ENCODE results near the gene MEGF10.

Gene MEGF10

GRCh38 chr5:127410959-127411358 is 120.4 kb downstream of the MEGF10 start:
- TF ChIP-seq POLR2A (IDR thresholded peaks at IDR 0.05; ENCODE audit: low read depth, low read length) = no peak
- DNase-seq (ENCODE audit: insufficient read length, low spot score) = no peak
- no peak for FAIRE-seq

DNA sequence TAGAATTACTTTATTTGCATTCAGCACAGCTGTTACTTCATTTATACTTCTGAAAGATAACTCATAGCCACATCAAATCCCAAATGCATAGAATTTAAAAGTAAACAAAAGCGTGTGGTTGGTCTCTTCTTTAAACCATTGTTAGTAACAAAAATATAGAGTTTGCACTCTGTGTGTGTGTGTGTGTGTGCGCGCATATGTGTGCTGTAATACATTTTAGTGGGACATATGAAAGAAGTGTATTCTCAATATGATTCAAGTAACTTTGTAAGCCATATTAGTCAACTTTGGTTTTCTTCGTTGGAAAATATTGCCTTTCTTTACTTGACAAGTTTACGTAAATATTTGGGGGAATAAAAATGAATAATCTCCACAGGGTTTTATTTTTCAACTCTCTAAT is 120.8 kb downstream of the MEGF10 start:
- FAIRE-seq (no peak), DNase-seq (ENCODE audit: insufficient read length, low spot score) (no peak)
- TF ChIP-seq POLR2A (IDR thresholded peaks at IDR 0.05; ENCODE audit: low read depth, low read length) = no peak

- DNase-seq (ENCODE audit: insufficient read length, low spot score) (no peak), FAIRE-seq (no peak)
- no peak for TF ChIP-seq POLR2A (IDR thresholded peaks at IDR 0.05; ENCODE audit: low read depth, low read length)
These were observed 122.1 kb downstream of the MEGF10 start for GRCh38 chr5:127412698-127413097.

- DNase-seq (ENCODE audit: insufficient read length, low spot score) (no peak), FAIRE-seq (no peak)
- no peak for TF ChIP-seq POLR2A (IDR thresholded peaks at IDR 0.05; ENCODE audit: low read depth, low read length)
These were observed 124.4 kb downstream of the MEGF10 start for GRCh38 chr5:127415034-127415433.

GRCh38 chr5:127416906-127417305 is 126.3 kb downstream of the MEGF10 start:
- TF ChIP-seq POLR2A (IDR thresholded peaks at IDR 0.05; ENCODE audit: low read depth, low read length) = no peak
- DNase-seq (ENCODE audit: insufficient read length, low spot score) (no peak), FAIRE-seq (no peak)

- FAIRE-seq (no peak), DNase-seq (ENCODE audit: insufficient read length, low spot score) (no peak)
- TF ChIP-seq POLR2A (IDR thresholded peaks at IDR 0.05; ENCODE audit: low read depth, low read length) = no peak
These were observed 126.9 kb downstream of the MEGF10 start for GRCh38 chr5:127417528-127417927.

GRCh38 chr5:127418367-127418766 is 127.8 kb downstream of the MEGF10 start:
- DNase-seq (ENCODE audit: insufficient read length, low spot score) = no peak
- no peak for TF ChIP-seq POLR2A (IDR thresholded peaks at IDR 0.05; ENCODE audit: low read depth, low read length)
- no peak for FAIRE-seq

DNA sequence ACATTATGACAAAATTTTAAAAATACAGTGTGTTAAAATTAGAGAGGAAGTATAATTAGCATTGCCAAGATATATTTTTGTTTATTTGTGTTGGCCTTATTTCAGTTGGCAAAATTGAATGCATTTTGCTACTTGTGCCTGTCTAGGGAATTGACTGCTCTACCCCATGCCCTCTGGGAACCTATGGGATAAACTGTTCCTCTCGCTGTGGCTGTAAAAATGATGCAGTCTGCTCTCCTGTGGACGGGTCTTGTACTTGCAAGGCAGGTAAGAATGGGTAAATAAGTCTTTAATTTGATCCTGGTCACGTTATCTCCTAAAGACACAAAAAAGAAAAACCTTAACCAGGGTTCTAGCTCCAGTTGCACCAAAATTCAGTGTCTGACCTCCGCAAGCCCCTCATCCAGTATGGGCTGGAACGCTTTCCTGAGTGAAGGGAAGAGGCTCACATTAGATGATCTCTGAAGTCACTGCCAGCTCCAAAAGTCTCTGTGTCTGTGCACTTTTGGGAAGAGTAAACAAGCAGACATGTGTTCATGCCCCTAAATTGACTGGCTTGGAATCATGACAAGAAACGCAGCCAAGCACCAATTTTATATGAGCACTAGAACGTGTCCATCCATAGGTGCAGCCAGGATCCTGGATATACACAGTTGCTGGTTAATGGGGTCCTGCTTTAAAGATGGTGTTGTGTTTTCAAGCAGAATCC is 128.5 kb downstream of the MEGF10 start:
- no peak for DNase-seq (ENCODE audit: insufficient read length, low spot score)
- FAIRE-seq = no peak
- TF ChIP-seq POLR2A (IDR thresholded peaks at IDR 0.05; ENCODE audit: low read depth, low read length) = no peak

DNA sequence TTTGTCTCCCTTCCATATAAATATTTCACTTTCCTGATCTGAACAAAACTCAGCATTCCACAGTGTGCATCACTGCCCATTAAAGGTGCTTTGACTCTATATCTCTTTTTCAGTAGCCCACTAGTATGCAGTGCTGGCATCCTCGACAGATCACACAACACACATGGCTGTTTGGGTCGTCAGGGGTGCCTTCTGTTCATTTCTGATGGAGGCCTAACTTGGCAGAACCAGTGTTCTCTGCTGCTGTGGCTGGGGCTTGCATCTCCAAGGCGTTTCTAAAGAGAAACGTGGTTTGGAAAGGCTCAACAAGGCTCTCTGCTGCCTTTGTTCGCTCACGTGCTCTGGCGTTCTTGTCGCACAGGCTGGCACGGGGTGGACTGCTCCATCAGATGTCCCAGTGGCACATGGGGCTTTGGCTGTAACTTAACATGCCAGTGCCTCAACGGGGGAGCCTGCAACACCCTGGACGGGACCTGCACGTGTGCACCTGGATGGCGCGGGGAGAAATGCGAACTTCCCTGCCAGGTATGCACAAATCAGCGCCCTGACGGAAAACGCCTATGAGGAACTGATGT is 129.2 kb downstream of the MEGF10 start:
- no peak for FAIRE-seq
- no peak for TF ChIP-seq POLR2A (IDR thresholded peaks at IDR 0.05; ENCODE audit: low read depth, low read length)
- no peak for DNase-seq (ENCODE audit: insufficient read length, low spot score)

GRCh38 chr5:127420758-127421157 is 130.2 kb downstream of the MEGF10 start:
- TF ChIP-seq POLR2A (IDR thresholded peaks at IDR 0.05; ENCODE audit: low read depth, low read length) = no peak
- DNase-seq (ENCODE audit: insufficient read length, low spot score) = no peak
- no peak for FAIRE-seq

DNA sequence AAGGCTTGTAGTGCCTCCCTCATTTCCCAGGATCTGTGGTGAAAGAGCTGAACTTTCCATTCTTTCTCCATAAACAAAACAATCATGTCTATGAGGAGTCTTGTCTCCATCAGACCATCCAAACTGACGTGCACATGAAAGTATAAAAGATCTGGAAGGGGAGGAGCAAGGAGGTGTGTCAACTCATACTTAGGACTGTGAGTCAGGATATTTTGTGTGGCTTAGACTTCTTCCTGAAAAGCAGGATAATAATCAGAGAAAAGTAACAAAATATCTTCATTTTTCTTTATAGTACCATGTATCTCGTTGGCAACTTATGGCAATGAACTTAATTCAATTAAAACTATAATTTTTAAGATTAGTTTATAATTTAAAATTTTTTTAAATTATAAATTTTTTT is 130.9 kb downstream of the MEGF10 start:
- FAIRE-seq (no peak), DNase-seq (ENCODE audit: insufficient read length, low spot score) (no peak)
- no peak for TF ChIP-seq POLR2A (IDR thresholded peaks at IDR 0.05; ENCODE audit: low read depth, low read length)

- TF ChIP-seq POLR2A (IDR thresholded peaks at IDR 0.05; ENCODE audit: low read depth, low read length) = no peak
- no peak for FAIRE-seq
- no peak for DNase-seq (ENCODE audit: insufficient read length, low spot score)
These were observed 132.7 kb downstream of the MEGF10 start for GRCh38 chr5:127423173-127423798.

GRCh38 chr5:127425037-127425436 is 134.4 kb downstream of the MEGF10 start:
- no peak for TF ChIP-seq POLR2A (IDR thresholded peaks at IDR 0.05; ENCODE audit: low read depth, low read length)
- DNase-seq (ENCODE audit: insufficient read length, low spot score) = no peak
- FAIRE-seq = no peak

GRCh38 chr5:127425868-127426267 is 135.3 kb downstream of the MEGF10 start:
- TF ChIP-seq POLR2A (IDR thresholded peaks at IDR 0.05; ENCODE audit: low read depth, low read length) = no peak
- FAIRE-seq (no peak), DNase-seq (ENCODE audit: insufficient read length, low spot score) (no peak)

- TF ChIP-seq POLR2A (IDR thresholded peaks at IDR 0.05; ENCODE audit: low read depth, low read length) = no peak
- FAIRE-seq (no peak), DNase-seq (ENCODE audit: insufficient read length, low spot score) (no peak)
These were observed 136.1 kb downstream of the MEGF10 start for GRCh38 chr5:127426661-127427060.

Measured in H54 (cell line).